ENCODE results near the gene PLD3. TPM values are rescaled to one million over a fixed set of nuclear protein-coding genes. Genes with fewer than 3 reads are reported as not detected.

The PLD3 gene
- total and polyA plus RNA-seq, 2 donors (not counting 1 experiment from before 2014, with no cell fraction given) = 208 to 230 TPM

GRCh38 chr19:40355975-40356680 lies 7.6 kb downstream of the PLD3 start:
- no peak for DNase-seq (ENCODE audit: low read depth in 2 of 2)
- Histone ChIP-seq H3K4me2 (ENCODE audit: extremely low read depth, insufficient read depth, low read length) (no peak overlapping the region), H3K4me3 (replicated peaks in 1 of 4; ENCODE audit: control extremely low read depth in 1 of 4, insufficient read depth in 1 of 4, low read depth in 3 of 4, low read length in 4 of 4) (no peak overlapping the region), H2AFZ (ENCODE audit: low read length) (no peak overlapping the region), H3K9ac (ENCODE audit: insufficient read depth, low read length) (no peak overlapping the region), H4K20me1 (ENCODE audit: control insufficient read depth, extremely low read depth, insufficient read depth, low read length) (no peaks in the 10 kb centered on the region), H3K4me1 (ENCODE audit: control insufficient read depth, extremely low read depth, insufficient read depth, low read length) (no peaks in the 10 kb centered on the region), H3K36me3 (ENCODE audit: control insufficient read depth, insufficient read depth, low read length) (no peaks in the 10 kb centered on the region), H3K27ac (ENCODE audit: insufficient read depth, low read length) (no peak overlapping the region), H3K9me3 (ENCODE audit: control insufficient read depth, insufficient read depth, low read depth, low read length) (no peaks in the 10 kb centered on the region), H3K79me2 (ENCODE audit: control insufficient read depth, insufficient read depth, low read length) (no peaks in the 10 kb centered on the region), H3K27me3 (ENCODE audit: control insufficient read depth, insufficient read depth, low read length) (no peaks in the 10 kb centered on the region)
- TF ChIP-seq EZH2 (IDR thresholded peaks at IDR 0.05; ENCODE audit: low read length, missing control alignments) (no peak), CTCF (conservative IDR thresholded peaks at IDR 0.05 in 1 of 2, IDR thresholded peaks at IDR 0.05 in 1 of 2; ENCODE audit: low read depth in 1 of 2, low read length in 2 of 2) (no peak)

- H3K4me1 ChIP-seq (ENCODE audit: control insufficient read depth, extremely low read depth, insufficient read depth, low read length) = no peaks in the 10 kb centered on the region
- H3K4me2 ChIP-seq (ENCODE audit: extremely low read depth, insufficient read depth, low read length) = no peak overlapping the region
- DNase-seq (ENCODE audit: low read depth in 2 of 2) = no peak
- no peak overlapping the region for H3K4me3 ChIP-seq (replicated peaks in 1 of 4; ENCODE audit: control extremely low read depth in 1 of 4, insufficient read depth in 1 of 4, low read depth in 3 of 4, low read length in 4 of 4)
- no peaks in the 10 kb centered on the region for H3K9me3 ChIP-seq (ENCODE audit: control insufficient read depth, insufficient read depth, low read depth, low read length)
- TF ChIP-seq EZH2 (IDR thresholded peaks at IDR 0.05; ENCODE audit: low read length, missing control alignments) = no peak
- no peaks in the 10 kb centered on the region for H3K36me3 ChIP-seq (ENCODE audit: control insufficient read depth, insufficient read depth, low read length)
- no peaks in the 10 kb centered on the region for H4K20me1 ChIP-seq (ENCODE audit: control insufficient read depth, extremely low read depth, insufficient read depth, low read length)
- H3K27ac ChIP-seq (ENCODE audit: insufficient read depth, low read length) = no peak overlapping the region
- H3K79me2 ChIP-seq (ENCODE audit: control insufficient read depth, insufficient read depth, low read length) = no peaks in the 10 kb centered on the region
- no peaks in the 10 kb centered on the region for H3K27me3 ChIP-seq (ENCODE audit: control insufficient read depth, insufficient read depth, low read length)
- no peak overlapping the region for H2AFZ ChIP-seq (ENCODE audit: low read length)
- H3K9ac ChIP-seq (ENCODE audit: insufficient read depth, low read length) = no peak overlapping the region
These were observed 8.4 kb downstream of the PLD3 start for GRCh38 chr19:40356681-40357595.

- H3K4me1 ChIP-seq (ENCODE audit: control insufficient read depth, extremely low read depth, insufficient read depth, low read length) = no peaks in the 10 kb centered on the region
- no peak overlapping the region for H3K4me2 ChIP-seq (ENCODE audit: extremely low read depth, insufficient read depth, low read length)
- no peaks in the 10 kb centered on the region for H3K27me3 ChIP-seq (ENCODE audit: control insufficient read depth, insufficient read depth, low read length)
- H3K36me3 ChIP-seq (ENCODE audit: control insufficient read depth, insufficient read depth, low read length) = no peaks in the 10 kb centered on the region
- H3K27ac ChIP-seq (ENCODE audit: insufficient read depth, low read length) = no peak overlapping the region
- H2AFZ ChIP-seq (ENCODE audit: low read length) = no peak overlapping the region
- H4K20me1 ChIP-seq (ENCODE audit: control insufficient read depth, extremely low read depth, insufficient read depth, low read length) = no peaks in the 10 kb centered on the region
- no peaks in the 10 kb centered on the region for H3K9me3 ChIP-seq (ENCODE audit: control insufficient read depth, insufficient read depth, low read depth, low read length)
- DNase-seq (ENCODE audit: low read depth in 2 of 2) = no peak
- H3K4me3 ChIP-seq (replicated peaks in 1 of 4; ENCODE audit: control extremely low read depth in 1 of 4, insufficient read depth in 1 of 4, low read depth in 3 of 4, low read length in 4 of 4) = no peak overlapping the region
- no peaks in the 10 kb centered on the region for H3K79me2 ChIP-seq (ENCODE audit: control insufficient read depth, insufficient read depth, low read length)
- TF ChIP-seq EZH2 (IDR thresholded peaks at IDR 0.05; ENCODE audit: low read length, missing control alignments) = no peak
- no peak for TF ChIP-seq CTCF (conservative IDR thresholded peaks at IDR 0.05 in 1 of 2, IDR thresholded peaks at IDR 0.05 in 1 of 2; ENCODE audit: low read depth in 1 of 2, low read length in 2 of 2)
- H3K9ac ChIP-seq (ENCODE audit: insufficient read depth, low read length) = no peak overlapping the region
These were observed 9.1 kb downstream of the PLD3 start for GRCh38 chr19:40357640-40358039.

Data from fibroblast of lung (primary cell).